Measurements from ENCODE around the gene CDHR2. TPM values are rescaled to one million over a fixed set of nuclear protein-coding genes. Genes with fewer than 3 reads are reported as not detected.

The CDHR2 gene
- total RNA-seq, 4 donors from 2014 or later, result under 0.01 to 0.35 (median 0.09) TPM; not detected in 1

GRCh38 chr5:176629853-176630680 lies 80.9 kb downstream of the CDHR2 start, which contains the start of the genes EIF4E1B and SNCB:
Gene EIF4E1B (plus strand): TSS chr5:176630675. CDS start chr5:176642788, 12,113 bp downstream.
Gene SNCB (minus strand): TSS chr5:176630534. CDS start chr5:176629654, 880 bp downstream.
- Histone ChIP-seq H3K36me3 (no peaks in the 10 kb centered on the region), H3K4me1 (peaks cover 0 to 10% of the 10 kb centered on the region in 2 donors), H3K27ac (no peak within 1 kb of the TSS), H3K9me3 (no peaks in the 10 kb centered on the region), H3K27me3 (peaks cover 16 to 45% of the 10 kb centered on the region in 2 donors), H3K4me3 (peak within 1 kb of the TSS in 1 of 2 donors; percentile 15)
- intact Hi-C loops (cut with DNase I; ENCODE audit: low total_unique reads), result no loop called here
- no peak for TF ChIP-seq CTCF (IDR thresholded peaks at IDR 0.05)
- no peak for TF ChIP-seq POLR2A (IDR thresholded peaks at IDR 0.05)
- no peak for DNase-seq

DNA sequence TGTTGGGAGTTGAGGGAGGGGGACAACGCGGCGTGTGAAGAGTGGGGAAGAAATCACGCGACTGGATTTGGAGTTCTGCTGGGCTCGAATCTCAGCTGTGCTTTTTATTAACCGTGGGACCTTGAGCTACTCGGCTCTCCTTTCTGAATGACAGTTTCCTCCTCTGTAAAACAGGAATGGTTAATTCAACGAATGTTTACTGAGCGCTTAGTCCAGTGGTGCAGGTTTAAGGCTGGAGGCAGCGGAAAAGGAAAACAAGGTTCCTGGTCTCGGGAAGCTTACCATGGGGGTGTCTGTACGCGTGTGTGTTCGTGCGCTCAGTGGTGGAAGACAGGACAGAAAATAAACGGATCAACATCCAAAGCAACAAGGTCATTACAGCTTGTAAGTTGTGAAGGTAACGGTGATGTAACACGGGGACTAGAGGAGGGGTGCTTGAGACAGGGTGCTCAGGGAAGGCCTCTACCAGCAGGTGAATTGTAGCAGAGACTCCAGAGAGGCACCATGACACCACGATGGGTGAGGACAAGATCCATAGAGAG lies 81.6 kb downstream of the CDHR2 start:
- Histone ChIP-seq H3K4me3 (peak overlapping the region in 1 of 2 donors; percentile 15), H3K27me3 (peaks cover 16 to 45% of the 10 kb centered on the region in 2 donors), H3K36me3 (no peaks in the 10 kb centered on the region), H3K9me3 (no peaks in the 10 kb centered on the region), H3K4me1 (peaks cover 0 to 10% of the 10 kb centered on the region in 2 donors), H3K27ac (no peak overlapping the region)
- no peak for DNase-seq
- no peak for TF ChIP-seq CTCF (IDR thresholded peaks at IDR 0.05)
- no peak for TF ChIP-seq POLR2A (IDR thresholded peaks at IDR 0.05)
- intact Hi-C loops (cut with DNase I; ENCODE audit: low total_unique reads), result no loop called here

DNA sequence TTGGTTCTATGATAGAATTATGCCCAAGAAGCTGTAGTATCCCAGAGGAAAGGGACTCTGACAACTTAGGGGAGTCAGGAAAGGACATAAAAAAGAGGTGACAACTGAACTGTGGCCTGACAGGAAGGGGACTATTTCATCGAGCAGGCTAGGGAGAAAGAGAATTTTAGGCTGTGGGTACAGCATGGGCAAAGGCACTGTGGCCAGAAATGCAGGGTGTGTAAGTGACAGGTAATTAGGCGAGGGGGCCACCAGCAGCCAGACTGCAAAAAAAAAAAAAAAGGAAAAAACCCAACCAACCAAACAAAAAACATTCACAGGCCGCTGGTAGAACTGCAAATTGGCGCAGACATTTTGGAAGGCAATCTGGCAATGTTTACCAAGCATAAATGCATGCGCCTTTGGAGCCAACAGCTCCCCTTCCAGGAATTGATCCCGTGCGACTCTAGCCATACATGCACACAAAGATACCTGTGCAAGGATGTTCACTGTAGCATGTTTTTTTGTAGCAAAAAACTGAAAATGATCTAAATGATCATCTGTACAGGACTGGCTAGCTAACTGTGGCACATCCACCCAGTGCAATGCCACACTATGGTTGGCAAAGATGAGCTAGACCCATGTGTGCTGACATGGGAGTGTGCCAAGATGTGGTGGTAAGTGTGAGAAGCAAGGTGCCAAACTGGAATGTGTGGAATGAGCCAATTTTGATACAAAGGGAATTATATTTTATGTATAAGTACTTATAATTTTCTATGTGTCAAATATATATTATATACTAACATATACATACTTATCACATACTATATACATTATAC lies 82.5 kb downstream of the CDHR2 start:
- DNase-seq, result no peak
- intact Hi-C loops (cut with DNase I; ENCODE audit: low total_unique reads), result no loop called here
- Histone ChIP-seq H3K27ac (no peak overlapping the region), H3K4me3 (no peak overlapping the region), H3K36me3 (no peaks in the 10 kb centered on the region), H3K9me3 (no peaks in the 10 kb centered on the region), H3K27me3 (peaks cover 16 to 41% of the 10 kb centered on the region in 2 donors), H3K4me1 (peaks cover 0 to 10% of the 10 kb centered on the region in 2 donors)
- no peak for TF ChIP-seq CTCF (IDR thresholded peaks at IDR 0.05)
- no peak for TF ChIP-seq POLR2A (IDR thresholded peaks at IDR 0.05)

GRCh38 chr5:176632745-176633144 lies 83.6 kb downstream of the CDHR2 start:
- H3K27me3 ChIP-seq, result peaks cover 16 to 31% of the 10 kb centered on the region in 2 donors
- no peak overlapping the region for H3K27ac ChIP-seq
- no peak overlapping the region for H3K4me3 ChIP-seq
- H3K4me1 ChIP-seq, result peaks cover 0 to 10% of the 10 kb centered on the region in 2 donors
- H3K9me3 ChIP-seq, result no peaks in the 10 kb centered on the region
- DNase-seq, result no peak
- TF ChIP-seq POLR2A (IDR thresholded peaks at IDR 0.05) (no peak), CTCF (IDR thresholded peaks at IDR 0.05) (no peak)
- intact Hi-C loops (cut with DNase I; ENCODE audit: low total_unique reads), result no loop called here
- no peaks in the 10 kb centered on the region for H3K36me3 ChIP-seq

All from uterus (tissue), 4 donors.